WTC11 (cell line): ENCODE results near the gene SPHK2.

ENCODE experiments used
- ATF1 ChIP-seq: sonication (generic); formaldehyde crosslinking; IDR thresholded peaks from 2 replicates; pipeline ENCODE4 v1.8.1; 2023; ENCODE audit warnings: mild to moderate bottlenecking, moderate library complexity, missing genetic modification reagents
- ELF4 ChIP-seq: sonication (generic); formaldehyde crosslinking; IDR thresholded peaks from 2 replicates; pipeline ENCODE4 v1.8.1; 2022; ENCODE audit warnings: low read depth, mild to moderate bottlenecking, moderate library complexity, missing genetic modification reagents
- EMX1 ChIP-seq: fragments of 250-450 bp; sonication (Bioruptor Pico); IDR thresholded peaks from 2 replicates; pipeline ENCODE4 v1.8.0; 2021; ENCODE audit warnings: mild to moderate bottlenecking
- ESRRA ChIP-seq: sonication (generic); formaldehyde crosslinking; IDR thresholded peaks from 2 replicates; pipeline ENCODE4 v1.8.1; 2022; ENCODE audit warnings: mild to moderate bottlenecking, missing genetic modification reagents, borderline replicate concordance
- FOXJ3 ChIP-seq: sonication (generic); formaldehyde crosslinking; IDR thresholded peaks from 2 replicates; pipeline ENCODE4 v1.9.0; 2021; ENCODE audit warnings: missing genetic modification reagents, mild to moderate bottlenecking, borderline replicate concordance
- NFYB ChIP-seq: sonication (generic); formaldehyde crosslinking; conservative IDR thresholded peaks from 2 replicates; pipeline ENCODE4 v1.8.0; 2022; ENCODE audit warnings: low read depth, missing genetic modification reagents
- NR3C1 ChIP-seq: sonication (generic); formaldehyde crosslinking; conservative IDR thresholded peaks from 2 replicates; pipeline ENCODE4 v1.8.1; 2023; ENCODE audit warnings: low read depth, mild to moderate bottlenecking, missing genetic modification reagents
- SMAD4 ChIP-seq: sonication (generic); formaldehyde crosslinking; IDR thresholded peaks from 2 replicates; pipeline ENCODE4 v1.8.0; 2022; ENCODE audit warnings: mild to moderate bottlenecking, missing genetic modification reagents
- ZBTB21 ChIP-seq: sonication (generic); formaldehyde crosslinking; IDR thresholded peaks from 2 replicates; pipeline ENCODE4 v1.8.1; 2023; ENCODE audit warnings: mild to moderate bottlenecking, missing genetic modification reagents, borderline replicate concordance
- ZNF423 ChIP-seq: fragments of 250-450 bp; sonication (Bioruptor Pico); IDR thresholded peaks from 2 replicates; pipeline ENCODE4 v2.1.2; 2022; ENCODE audit warnings: mild to moderate bottlenecking, moderate library complexity
- TF ChIP-seq, protein P1 (sequence below): fragments of 200-600 bp; IDR thresholded peaks from 2 replicates; pipeline ENCODE4 v1.8.0; 2022; ENCODE audit warnings: antibody characterized with exemption
- TF ChIP-seq, protein P2 (sequence below): sonication (generic); formaldehyde crosslinking; IDR thresholded peaks from 2 replicates; pipeline ENCODE4 v1.8.1; 2023; ENCODE audit warnings: mild to moderate bottlenecking, missing genetic modification reagents, borderline replicate concordance
- TF ChIP-seq, protein P3 (sequence below): sonication (generic); formaldehyde crosslinking; conservative IDR thresholded peaks from 2 replicates; pipeline ENCODE4 v1.8.1; 2022; ENCODE audit warnings: mild to moderate bottlenecking, missing genetic modification reagents
- TF ChIP-seq, protein P4 (sequence below): sonication (generic); formaldehyde crosslinking; IDR thresholded peaks from 2 replicates; pipeline ENCODE4 v1.8.1; 2023; ENCODE audit warnings: mild to moderate bottlenecking, missing genetic modification reagents, moderate library complexity

DNA sequence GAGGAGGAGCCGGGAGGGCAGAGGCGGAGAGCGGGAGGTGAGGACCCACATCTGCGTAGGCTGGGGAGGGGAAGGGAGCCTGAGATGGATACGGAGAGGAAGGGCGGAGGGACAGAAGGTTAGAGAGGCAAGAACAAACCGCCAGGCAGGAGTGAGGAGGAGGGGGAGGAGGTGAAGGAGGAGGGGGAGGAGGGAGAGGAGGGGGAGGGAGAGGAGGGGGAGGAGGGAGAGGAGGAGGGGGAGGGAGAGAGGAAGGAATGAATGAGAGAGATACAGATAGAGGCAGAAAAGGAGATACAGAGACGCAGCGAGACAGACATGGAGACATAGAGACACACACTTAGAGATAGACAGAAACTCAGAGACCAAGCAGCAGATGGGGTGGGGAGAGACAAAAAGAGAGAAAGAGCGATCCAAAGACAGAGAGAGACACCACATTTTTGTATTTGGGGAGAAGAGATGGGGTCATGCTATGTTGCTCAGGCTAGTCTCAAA, 27.5 kb downstream of the SPHK2 start:
- no peak for TF ChIP-seq ESRRA
- TF ChIP-seq, protein P1, sequence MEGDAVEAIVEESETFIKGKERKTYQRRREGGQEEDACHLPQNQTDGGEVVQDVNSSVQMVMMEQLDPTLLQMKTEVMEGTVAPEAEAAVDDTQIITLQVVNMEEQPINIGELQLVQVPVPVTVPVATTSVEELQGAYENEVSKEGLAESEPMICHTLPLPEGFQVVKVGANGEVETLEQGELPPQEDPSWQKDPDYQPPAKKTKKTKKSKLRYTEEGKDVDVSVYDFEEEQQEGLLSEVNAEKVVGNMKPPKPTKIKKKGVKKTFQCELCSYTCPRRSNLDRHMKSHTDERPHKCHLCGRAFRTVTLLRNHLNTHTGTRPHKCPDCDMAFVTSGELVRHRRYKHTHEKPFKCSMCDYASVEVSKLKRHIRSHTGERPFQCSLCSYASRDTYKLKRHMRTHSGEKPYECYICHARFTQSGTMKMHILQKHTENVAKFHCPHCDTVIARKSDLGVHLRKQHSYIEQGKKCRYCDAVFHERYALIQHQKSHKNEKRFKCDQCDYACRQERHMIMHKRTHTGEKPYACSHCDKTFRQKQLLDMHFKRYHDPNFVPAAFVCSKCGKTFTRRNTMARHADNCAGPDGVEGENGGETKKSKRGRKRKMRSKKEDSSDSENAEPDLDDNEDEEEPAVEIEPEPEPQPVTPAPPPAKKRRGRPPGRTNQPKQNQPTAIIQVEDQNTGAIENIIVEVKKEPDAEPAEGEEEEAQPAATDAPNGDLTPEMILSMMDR, result no peak
- TF ChIP-seq, protein P2, sequence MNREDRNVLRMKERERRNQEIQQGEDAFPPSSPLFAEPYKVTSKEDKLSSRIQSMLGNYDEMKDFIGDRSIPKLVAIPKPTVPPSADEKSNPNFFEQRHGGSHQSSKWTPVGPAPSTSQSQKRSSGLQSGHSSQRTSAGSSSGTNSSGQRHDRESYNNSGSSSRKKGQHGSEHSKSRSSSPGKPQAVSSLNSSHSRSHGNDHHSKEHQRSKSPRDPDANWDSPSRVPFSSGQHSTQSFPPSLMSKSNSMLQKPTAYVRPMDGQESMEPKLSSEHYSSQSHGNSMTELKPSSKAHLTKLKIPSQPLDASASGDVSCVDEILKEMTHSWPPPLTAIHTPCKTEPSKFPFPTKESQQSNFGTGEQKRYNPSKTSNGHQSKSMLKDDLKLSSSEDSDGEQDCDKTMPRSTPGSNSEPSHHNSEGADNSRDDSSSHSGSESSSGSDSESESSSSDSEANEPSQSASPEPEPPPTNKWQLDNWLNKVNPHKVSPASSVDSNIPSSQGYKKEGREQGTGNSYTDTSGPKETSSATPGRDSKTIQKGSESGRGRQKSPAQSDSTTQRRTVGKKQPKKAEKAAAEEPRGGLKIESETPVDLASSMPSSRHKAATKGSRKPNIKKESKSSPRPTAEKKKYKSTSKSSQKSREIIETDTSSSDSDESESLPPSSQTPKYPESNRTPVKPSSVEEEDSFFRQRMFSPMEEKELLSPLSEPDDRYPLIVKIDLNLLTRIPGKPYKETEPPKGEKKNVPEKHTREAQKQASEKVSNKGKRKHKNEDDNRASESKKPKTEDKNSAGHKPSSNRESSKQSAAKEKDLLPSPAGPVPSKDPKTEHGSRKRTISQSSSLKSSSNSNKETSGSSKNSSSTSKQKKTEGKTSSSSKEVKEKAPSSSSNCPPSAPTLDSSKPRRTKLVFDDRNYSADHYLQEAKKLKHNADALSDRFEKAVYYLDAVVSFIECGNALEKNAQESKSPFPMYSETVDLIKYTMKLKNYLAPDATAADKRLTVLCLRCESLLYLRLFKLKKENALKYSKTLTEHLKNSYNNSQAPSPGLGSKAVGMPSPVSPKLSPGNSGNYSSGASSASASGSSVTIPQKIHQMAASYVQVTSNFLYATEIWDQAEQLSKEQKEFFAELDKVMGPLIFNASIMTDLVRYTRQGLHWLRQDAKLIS (CRISPR knock-in tag), result no peak
- TF ChIP-seq FOXJ3, result no peak
- TF ChIP-seq EMX1 (CRISPR knock-in tag), result no peak
- TF ChIP-seq ZBTB21 (CRISPR knock-in tag), result no peak
- TF ChIP-seq, protein P3, sequence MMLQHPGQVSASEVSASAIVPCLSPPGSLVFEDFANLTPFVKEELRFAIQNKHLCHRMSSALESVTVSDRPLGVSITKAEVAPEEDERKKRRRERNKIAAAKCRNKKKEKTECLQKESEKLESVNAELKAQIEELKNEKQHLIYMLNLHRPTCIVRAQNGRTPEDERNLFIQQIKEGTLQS (CRISPR knock-in tag), result no peak
- no peak for TF ChIP-seq NFYB (CRISPR knock-in tag)
- no peak for TF ChIP-seq NR3C1 (CRISPR knock-in tag)
- TF ChIP-seq ELF4 (CRISPR knock-in tag), result no peak
- no peak for TF ChIP-seq ATF1 (CRISPR knock-in tag)
- no peak for TF ChIP-seq ZNF423
- no peak for TF ChIP-seq SMAD4 (CRISPR knock-in tag)
- TF ChIP-seq, protein P4, sequence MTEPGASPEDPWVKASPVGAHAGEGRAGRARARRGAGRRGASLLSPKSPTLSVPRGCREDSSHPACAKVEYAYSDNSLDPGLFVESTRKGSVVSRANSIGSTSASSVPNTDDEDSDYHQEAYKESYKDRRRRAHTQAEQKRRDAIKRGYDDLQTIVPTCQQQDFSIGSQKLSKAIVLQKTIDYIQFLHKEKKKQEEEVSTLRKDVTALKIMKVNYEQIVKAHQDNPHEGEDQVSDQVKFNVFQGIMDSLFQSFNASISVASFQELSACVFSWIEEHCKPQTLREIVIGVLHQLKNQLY (CRISPR knock-in tag), result no peak
